Thyroid gland (tissue), 4 donors: ENCODE results near the gene NQO2. TPM values are rescaled to one million over a fixed set of nuclear protein-coding genes. Genes with fewer than 3 reads are reported as not detected.
"Not testable (repeated sequence)": the region's sequence is repeated elsewhere in the genome, so short reads cannot be mapped to it uniquely, and the experiment has no call there.

Experiments used
- DNase-seq, 2 donors: peaks; one replicate each; pipeline ENCODE4 v3.0.0-alpha.2; 2019
- H3K27ac ChIP-seq, 3 donors: fragments of 200-600 bp; sonication (generic); 1 replicate in 2 of 3; 2 replicates in 1 of 3; pipeline ENCODE4 v1.5.1; 2016 to 2019; ENCODE audit warnings: mild to moderate bottlenecking in 1 of 3, moderate library complexity in 1 of 3
- H3K27me3 ChIP-seq: fragments of 200-600 bp; sonication (generic); one replicate; pipeline ENCODE4 v1.5.1; 2019
- H3K36me3 ChIP-seq, 2 donors: fragments of 200-600 bp; sonication (generic); one replicate each; pipeline ENCODE4 v1.5.1; 2016 to 2019
- H3K4me1 ChIP-seq, 2 donors: fragments of 200-600 bp; sonication (generic); one replicate each; pipeline ENCODE4 v1.5.1; 2017 to 2019
- H3K4me3 ChIP-seq, 3 donors: fragments of 200-600 bp; sonication (generic); replicated peaks in 1 of 3; 1 replicate in 2 of 3; 2 replicates in 1 of 3; pipeline ENCODE4 v1.5.1; 2016; ENCODE audit warnings: mild to moderate bottlenecking in 1 of 3
- H3K9me3 ChIP-seq: fragments of 200-600 bp; sonication (generic); one replicate; pipeline ENCODE4 v1.5.1; 2017
- POLR2A ChIP-seq, 2 donors: fragments of 450-650 bp; IDR thresholded peaks; one replicate each; pipeline ENCODE4 v1.6.1; 2017; ENCODE audit warnings: antibody characterized with exemption in 2 of 2, mild to moderate bottlenecking in 2 of 2, moderate library complexity in 1 of 2
- WGBS, 2 donors: methylation state at CpG; one replicate each; pipeline ENCODE4 v1.1.5; 2017; 5-methylcytosine and 5-hydroxymethylcytosine counted together
- intact Hi-C: fragments of 100-400 bp; cut with DNase I; formaldehyde crosslinking; loops from one replicate; pipeline ENCODE4 v1.15.1; 2023
- total RNA-seq, 4 donors: library from RNA; depleted of rRNA; stranded (reverse); fragments of >200 nt; gene quantifications; one replicate each; pipeline ENCODE4 v1.2.3, GENCODE V29; 2016
- TF ChIP-seq, protein P1 (sequence below), 6 experiments: fragments of 200-600 bp in 3 of 6; fragments of 450-650 bp in 3 of 6; sonication (generic) in 3 of 6; IDR thresholded peaks; one replicate each; pipeline ENCODE4 v1.5.1; 2016 to 2019; ENCODE audit warnings: antibody characterized with exemption in 6 of 6, mild to moderate bottlenecking in 2 of 6, inconsistent platforms in 1 of 6, moderate library complexity in 1 of 6

Gene NQO2
- total RNA-seq, 4 donors from 2014 or later, result 20.7 to 43.0 (median 36.3) TPM

DNA sequence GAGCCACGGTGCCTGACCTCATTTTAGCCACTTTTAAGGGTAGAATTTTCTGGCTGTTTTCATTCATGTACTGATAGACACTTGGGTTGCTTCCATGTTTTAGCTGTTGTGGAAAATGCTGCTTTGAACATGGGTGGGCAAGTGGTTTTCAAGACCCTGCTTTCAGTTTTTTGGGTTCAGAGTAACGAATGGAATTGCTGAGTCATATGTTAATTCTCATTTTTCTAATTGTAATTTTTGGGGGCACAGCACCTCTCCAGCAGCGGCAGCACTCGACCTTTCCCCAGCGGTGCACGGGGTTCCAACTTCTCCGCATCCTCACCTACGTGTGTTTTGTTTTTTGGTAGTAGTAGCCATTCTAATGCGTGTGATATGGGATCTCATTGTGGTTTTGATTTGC lies 5.4 kb downstream of the NQO2 start:
- TF ChIP-seq, protein P1, sequence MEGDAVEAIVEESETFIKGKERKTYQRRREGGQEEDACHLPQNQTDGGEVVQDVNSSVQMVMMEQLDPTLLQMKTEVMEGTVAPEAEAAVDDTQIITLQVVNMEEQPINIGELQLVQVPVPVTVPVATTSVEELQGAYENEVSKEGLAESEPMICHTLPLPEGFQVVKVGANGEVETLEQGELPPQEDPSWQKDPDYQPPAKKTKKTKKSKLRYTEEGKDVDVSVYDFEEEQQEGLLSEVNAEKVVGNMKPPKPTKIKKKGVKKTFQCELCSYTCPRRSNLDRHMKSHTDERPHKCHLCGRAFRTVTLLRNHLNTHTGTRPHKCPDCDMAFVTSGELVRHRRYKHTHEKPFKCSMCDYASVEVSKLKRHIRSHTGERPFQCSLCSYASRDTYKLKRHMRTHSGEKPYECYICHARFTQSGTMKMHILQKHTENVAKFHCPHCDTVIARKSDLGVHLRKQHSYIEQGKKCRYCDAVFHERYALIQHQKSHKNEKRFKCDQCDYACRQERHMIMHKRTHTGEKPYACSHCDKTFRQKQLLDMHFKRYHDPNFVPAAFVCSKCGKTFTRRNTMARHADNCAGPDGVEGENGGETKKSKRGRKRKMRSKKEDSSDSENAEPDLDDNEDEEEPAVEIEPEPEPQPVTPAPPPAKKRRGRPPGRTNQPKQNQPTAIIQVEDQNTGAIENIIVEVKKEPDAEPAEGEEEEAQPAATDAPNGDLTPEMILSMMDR (IDR thresholded peaks at IDR 0.05), result no peak
- TF ChIP-seq POLR2A (IDR thresholded peaks at IDR 0.05), result no peak
- Histone ChIP-seq H3K9me3 (no peaks in the 10 kb centered on the region), H3K36me3 (peaks cover 2 to 9% of the 10 kb centered on the region in 2 donors), H3K4me3 (no peak overlapping the region), H3K27ac (no peak overlapping the region), H3K27me3 (no peaks in the 10 kb centered on the region), H3K4me1 (peaks cover 5 to 6% of the 10 kb centered on the region in 2 donors)
- intact Hi-C loops, result no loop called here
- 94 to 96% methylated on average over 9 of the region's 9 CpGs for WGBS, 2 donors
- no peak for DNase-seq

DNA sequence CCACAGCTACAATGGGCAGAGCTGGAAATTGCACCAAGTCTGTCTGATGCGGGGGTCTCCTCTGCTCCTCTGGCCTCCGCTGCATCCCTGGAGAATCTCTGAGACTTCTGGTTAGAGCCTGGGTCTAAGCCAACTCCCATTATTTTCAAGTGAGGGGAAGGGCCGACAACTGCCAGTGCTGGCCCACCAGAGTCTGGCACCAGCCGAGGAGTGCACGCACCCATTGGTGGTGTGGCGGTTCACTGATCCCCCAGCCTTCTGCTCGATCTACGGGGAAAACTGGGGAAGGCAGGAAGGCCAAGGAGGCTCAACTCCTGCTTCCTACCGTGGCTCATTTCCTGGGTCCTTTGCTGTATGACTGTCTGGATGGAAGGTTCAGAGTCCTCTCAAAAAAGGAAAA lies 6.2 kb downstream of the NQO2 start:
- Histone ChIP-seq H3K27me3 (no peaks in the 10 kb centered on the region), H3K4me3 (no peak overlapping the region), H3K9me3 (no peaks in the 10 kb centered on the region), H3K27ac (no peak overlapping the region), H3K4me1 (no peaks in the 10 kb centered on the region), H3K36me3 (peaks cover 10 to 16% of the 10 kb centered on the region in 2 donors)
- intact Hi-C loops, result no loop called here
- no peak for DNase-seq
- no peak for TF ChIP-seq POLR2A (IDR thresholded peaks at IDR 0.05)
- TF ChIP-seq, protein P1 (IDR thresholded peaks at IDR 0.05), result no peak
- 90 to 97% methylated on average over 7 to 9 of the region's 9 CpGs for WGBS, 2 donors

DNA sequence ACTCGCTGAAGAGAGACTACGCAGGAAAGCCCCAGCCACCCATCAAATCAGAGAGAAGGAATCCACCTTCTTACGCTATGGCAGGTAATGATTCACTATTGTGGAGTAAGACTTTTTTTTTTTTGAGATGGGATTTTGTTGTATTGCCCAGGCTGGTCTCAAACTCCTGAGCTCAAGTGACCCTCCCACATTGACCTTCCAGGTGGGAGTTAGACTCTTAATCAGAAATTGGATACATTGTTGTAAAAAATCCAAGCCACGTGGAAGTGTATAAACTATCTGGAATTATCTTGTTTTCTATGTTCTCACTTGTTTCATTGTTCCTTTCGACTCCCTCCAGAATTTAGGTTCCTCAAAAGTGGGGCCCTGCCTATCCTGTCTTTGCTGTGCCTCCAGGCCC lies 6.8 kb downstream of the NQO2 start:
- Histone ChIP-seq H3K4me3 (no peak overlapping the region), H3K27ac (no peak overlapping the region), H3K9me3 (no peaks in the 10 kb centered on the region), H3K27me3 (no peaks in the 10 kb centered on the region), H3K36me3 (peaks cover 10 to 20% of the 10 kb centered on the region in 2 donors), H3K4me1 (no peaks in the 10 kb centered on the region)
- DNase-seq, result no peak
- intact Hi-C loops, result no loop called here
- no peak for TF ChIP-seq POLR2A (IDR thresholded peaks at IDR 0.05)
- TF ChIP-seq, protein P1 (IDR thresholded peaks at IDR 0.05), result no peak
- 94 to 98% methylated on average over 5 of the region's 5 CpGs for WGBS, 2 donors

DNA sequence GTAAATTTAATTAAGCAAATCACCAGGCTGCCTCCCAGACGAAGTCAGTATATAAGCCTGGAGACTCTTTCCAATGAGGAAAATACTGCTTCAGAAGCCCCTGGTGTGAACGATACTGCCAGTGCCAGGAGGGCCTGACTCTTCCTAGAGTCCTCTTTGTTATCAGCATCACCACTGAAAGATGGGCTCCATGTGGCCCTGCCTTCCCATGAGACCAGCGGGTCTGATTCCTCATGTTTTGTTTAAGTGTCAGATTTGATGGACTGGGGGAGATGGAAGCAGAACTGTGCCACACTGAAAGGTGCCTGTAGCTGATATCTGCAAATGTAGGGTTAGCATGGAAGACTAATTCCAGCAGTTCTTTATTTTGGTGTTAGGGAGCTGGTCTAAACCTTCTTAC lies 7.9 kb downstream of the NQO2 start:
- WGBS, 2 donors, result 93 to 94% methylated on average over 3 of the region's 3 CpGs
- intact Hi-C loops, result no loop called here
- Histone ChIP-seq H3K27ac (no peak overlapping the region), H3K27me3 (no peaks in the 10 kb centered on the region), H3K4me3 (no peak overlapping the region), H3K4me1 (no peaks in the 10 kb centered on the region), H3K36me3 (peaks cover 10 to 20% of the 10 kb centered on the region in 2 donors), H3K9me3 (no peaks in the 10 kb centered on the region)
- TF ChIP-seq, protein P1 (IDR thresholded peaks at IDR 0.05), result no peak
- TF ChIP-seq POLR2A (IDR thresholded peaks at IDR 0.05), result no peak
- DNase-seq, result no peak

DNA sequence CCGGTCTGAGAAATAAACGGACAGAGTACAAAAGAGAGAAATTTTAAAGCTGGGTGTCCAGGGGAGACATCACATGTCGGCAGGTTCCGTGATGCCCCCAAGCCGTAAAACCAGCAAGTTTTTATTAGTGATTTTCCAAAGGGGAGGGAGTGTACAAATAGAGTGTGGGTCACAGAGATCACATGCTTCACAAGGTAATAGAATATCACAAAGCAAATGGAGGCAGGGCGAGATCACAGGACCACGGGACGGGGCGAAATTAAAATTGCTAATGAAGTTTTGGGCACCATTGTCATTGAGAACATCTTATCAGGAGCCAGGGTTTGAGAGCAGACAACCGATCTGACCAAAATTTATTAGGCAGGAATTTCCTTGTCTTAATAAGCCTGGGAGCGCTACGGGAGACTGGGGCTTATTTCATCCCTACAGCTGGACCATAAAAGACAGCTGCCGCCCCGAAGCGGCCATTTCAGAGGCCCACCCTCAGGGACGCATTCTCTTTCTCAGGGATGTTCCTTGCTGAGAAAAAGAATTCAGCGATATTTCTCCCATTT lies 9.1 kb downstream of the NQO2 start:
- H3K4me3 ChIP-seq, H3K27me3 ChIP-seq, H3K4me1 ChIP-seq, H3K9me3 ChIP-seq, H3K27ac ChIP-seq, intact Hi-C loops, DNase-seq: not testable (repeated sequence)
- peaks cover 10 to 20% of the 10 kb centered on the region in 2 donors for H3K36me3 ChIP-seq
- 96 to 98% methylated on average over 17 of the region's 17 CpGs for WGBS, 2 donors
